Gastroesophageal sphincter (tissue), 4 donors: ENCODE measurements around the gene ACSM2B. TPM values are rescaled to one million over a fixed set of nuclear protein-coding genes. Genes with fewer than 3 reads are reported as not detected.
"Not testable (repeated sequence)": the region's sequence is repeated elsewhere in the genome, so short reads cannot be mapped to it uniquely, and the experiment has no call there.

Experiments
- ATAC-seq: fragments of 150-250 bp; one replicate; pipeline ENCODE4 v1.9.1; 2016; ENCODE audit warnings: mild to moderate bottlenecking, moderate library complexity
- H3K27ac ChIP-seq, 4 donors: fragments of 200-600 bp; sonication (generic) in 3 of 4; 1 replicate in 3 of 4; 2 replicates in 1 of 4; pipeline ENCODE4 v1.5.1; 2016 to 2019
- H3K27me3 ChIP-seq: fragments of 200-600 bp; sonication (generic); one replicate; pipeline ENCODE4 v1.5.1; 2019
- H3K36me3 ChIP-seq, 2 donors: fragments of 200-600 bp; sonication (generic); one replicate each; pipeline ENCODE4 v1.5.1; 2019; ENCODE audit warnings: control low read depth in 1 of 2
- H3K4me1 ChIP-seq, 3 donors: fragments of 200-600 bp; sonication (generic); 1 replicate in 2 of 3; 2 replicates in 1 of 3; pipeline ENCODE4 v1.5.1; 2016 to 2019; ENCODE audit warnings: control low read depth in 2 of 3
- H3K4me3 ChIP-seq, 2 donors: fragments of 200-600 bp; sonication (generic); one replicate each; pipeline ENCODE4 v1.5.1; 2019; ENCODE audit warnings: mild to moderate bottlenecking in 1 of 2, moderate library complexity in 1 of 2
- H3K9me3 ChIP-seq, 3 donors: fragments of 200-600 bp; sonication (generic); one replicate each; pipeline ENCODE4 v1.5.1; 2017 to 2019; ENCODE audit warnings: control low read depth in 2 of 3
- CTCF ChIP-seq, 4 experiments: fragments of 200-600 bp in 2 of 4; fragments of 450-650 bp in 2 of 4; sonication (generic) in 1 of 4; IDR thresholded peaks; one replicate each; pipeline ENCODE4 v1.5.1; 2017 to 2019; ENCODE audit warnings: antibody characterized with exemption in 4 of 4, mild to moderate bottlenecking in 2 of 4, moderate library complexity in 2 of 4
- EP300 ChIP-seq: sonication (generic); formaldehyde crosslinking; IDR thresholded peaks from one replicate; pipeline ENCODE4 v1.6.1; 2017; ENCODE audit warnings: antibody characterized with exemption, mild to moderate bottlenecking
- POLR2A ChIP-seq, 2 donors: fragments of 450-650 bp; IDR thresholded peaks; one replicate each; pipeline ENCODE4 v1.6.1; 2017; ENCODE audit warnings: antibody characterized with exemption in 2 of 2, mild to moderate bottlenecking in 2 of 2, moderate library complexity in 1 of 2
- POLR2AphosphoS5 ChIP-seq: sonication (generic); formaldehyde crosslinking; IDR thresholded peaks from one replicate; pipeline ENCODE4 v1.6.1; 2017; ENCODE audit warnings: antibody characterized with exemption
- WGBS, 2 donors: methylation state at CpG; one replicate each; pipeline ENCODE4 v1.1.5; 2018; ENCODE audit warnings: low coverage in 1 of 2; 5-methylcytosine and 5-hydroxymethylcytosine counted together
- total RNA-seq, 4 donors: library from RNA; depleted of rRNA; stranded (reverse); fragments of >200 nt; gene quantifications; one replicate each; pipeline ENCODE4 v1.1.0, GENCODE V29; 2016

The ACSM2B gene
- total RNA-seq: under 1 TPM in 1 of 4 donors, not detected in 3; 0.13 TPM

GRCh38 chr16:20576145-20576544 is at the start of gene ACSM2B:
TSS of gene ACSM2B (minus strand) at chr16:20576367. CDS start at chr16:20564845, 11,522 bp downstream.
- H3K4me1 ChIP-seq, H3K36me3 ChIP-seq, H3K9me3 ChIP-seq, H3K4me3 ChIP-seq, H3K27ac ChIP-seq, H3K27me3 ChIP-seq, ATAC-seq: not testable (repeated sequence)
- no CpG with 5 or more reads among the region's 2 CpGs for WGBS, 2 donors

GRCh38 chr16:20624882-20625807 is 49.0 kb upstream of the ACSM2B start:
- no peaks in the 10 kb centered on the region for H3K36me3 ChIP-seq
- ATAC-seq: no peak
- no peaks in the 10 kb centered on the region for H3K9me3 ChIP-seq
- H3K27ac ChIP-seq: no peak overlapping the region
- peaks cover 12% of the 10 kb centered on the region for H3K27me3 ChIP-seq
- TF ChIP-seq EP300 (no peak), CTCF (IDR thresholded peaks at IDR 0.05) (no peak), POLR2A (IDR thresholded peaks at IDR 0.05) (no peak), POLR2AphosphoS5 (no peak)
- H3K4me3 ChIP-seq: no peak overlapping the region
- H3K4me1 ChIP-seq: no peaks in the 10 kb centered on the region
- WGBS, 2 donors: 79 to 88% methylated on average over 7 of the region's 18 CpGs

- Histone ChIP-seq H3K4me3 (no peak overlapping the region), H3K4me1 (no peaks in the 10 kb centered on the region), H3K36me3 (no peaks in the 10 kb centered on the region), H3K9me3 (no peaks in the 10 kb centered on the region), H3K27me3 (peaks cover 12% of the 10 kb centered on the region), H3K27ac (no peak overlapping the region)
- TF ChIP-seq CTCF (IDR thresholded peaks at IDR 0.05) (no peak), POLR2AphosphoS5 (no peak)
- WGBS, 2 donors: 75 to 79% methylated on average over 1 of the region's 1 CpG
- no peak for ATAC-seq
Observed at GRCh38 chr16:20624205-20624604, 48.0 kb upstream of the ACSM2B start.

GRCh38 chr16:20622498-20622870 is 46.3 kb upstream of the ACSM2B start:
- Histone ChIP-seq H3K27me3 (peaks cover 12% of the 10 kb centered on the region), H3K36me3 (no peaks in the 10 kb centered on the region), H3K9me3 (no peaks in the 10 kb centered on the region), H3K4me1 (no peaks in the 10 kb centered on the region), H3K4me3 (no peak overlapping the region), H3K27ac (no peak overlapping the region)
- TF ChIP-seq CTCF (IDR thresholded peaks at IDR 0.05) (no peak), POLR2A (IDR thresholded peaks at IDR 0.05) (no peak), EP300 (no peak), POLR2AphosphoS5 (no peak)
- no peak for ATAC-seq

GRCh38 chr16:20621406-20621805 is 45.2 kb upstream of the ACSM2B start:
- H3K4me3 ChIP-seq: no peak overlapping the region
- no peak for TF ChIP-seq POLR2A (IDR thresholded peaks at IDR 0.05)
- no peak overlapping the region for H3K27ac ChIP-seq
- H3K9me3 ChIP-seq: no peaks in the 10 kb centered on the region
- ATAC-seq: no peak
- WGBS, 2 donors: 70 to 100% methylated on average over 4 of the region's 6 CpGs
- H3K4me1 ChIP-seq: no peaks in the 10 kb centered on the region
- H3K27me3 ChIP-seq: peaks cover 12% of the 10 kb centered on the region
- no peaks in the 10 kb centered on the region for H3K36me3 ChIP-seq

GRCh38 chr16:20620770-20621169 is 44.6 kb upstream of the ACSM2B start:
- 74 to 76% methylated on average over 2 to 3 of the region's 3 CpGs for WGBS, 2 donors
- TF ChIP-seq POLR2AphosphoS5 (no peak), CTCF (IDR thresholded peaks at IDR 0.05) (no peak), EP300 (no peak), POLR2A (IDR thresholded peaks at IDR 0.05) (no peak)

More at GRCh38 chr16:20620770-20621169, 44.6 kb upstream of the ACSM2B start:
- no peak overlapping the region for H3K4me3 ChIP-seq
- no peaks in the 10 kb centered on the region for H3K36me3 ChIP-seq
- ATAC-seq: no peak
- no peak overlapping the region for H3K27ac ChIP-seq
- no peaks in the 10 kb centered on the region for H3K4me1 ChIP-seq
- H3K9me3 ChIP-seq: no peaks in the 10 kb centered on the region
- peaks cover 12% of the 10 kb centered on the region for H3K27me3 ChIP-seq
